AG04450 (cell line): Measurements from ENCODE around the gene RFTN1. TPM values are rescaled to one million over a fixed set of nuclear protein-coding genes. Genes with fewer than 3 reads are reported as not detected.

Source experiments
- CTCF ChIA-PET: fragments of 300-600, 350-600 bp; formaldehyde crosslinking; extraction: SDS; loops from one replicate; lab custom pipeline; 2022; ENCODE audit warnings: antibody characterized with exemption, inconsistent platforms; lab: Charles Lee
- POLR2A ChIA-PET: fragments of 350-600 bp; formaldehyde crosslinking; extraction: SDS; loops from one replicate; lab custom pipeline; 2021; ENCODE audit warnings: antibody characterized with exemption, inconsistent platforms; lab: Yijun Ruan, JAX
- DNase-seq: peaks from one replicate; pipeline ENCODE4 v3.0.0-alpha.2; 2011; ENCODE audit warnings: low read depth, low spot score
- H3K27ac ChIP-seq: one replicate; pipeline ENCODE4 v1.5.1; 2012; ENCODE audit warnings: low read depth, low read length, control low read depth
- H3K27me3 ChIP-seq: one replicate; pipeline ENCODE4 v1.6.0; 2012; ENCODE audit warnings: low read length; ENCODE audit not compliant: control insufficient read depth, insufficient read depth
- H3K4me3 ChIP-seq: 2 replicates; pipeline ENCODE4 v1.5.1; 2011; ENCODE audit warnings: mild to moderate bottlenecking, low read depth, low read length, control low read depth
- H3K9me3 ChIP-seq: 2 replicates; pipeline ENCODE4 v1.5.1; 2012; ENCODE audit warnings: low read length; ENCODE audit not compliant: control insufficient read depth, insufficient read depth
- polyA plus RNA-seq: library from polyadenylated mRNA; depleted of rRNA; stranded (reverse); fragments of >200 nt; gene quantifications from 2 replicates; pipeline ENCODE4 v1.2.3, GENCODE V29; 2011
- TF ChIP-seq, protein P1 (sequence below): IDR thresholded peaks from 2 replicates; pipeline ENCODE4 v1.5.1; 2011; ENCODE audit warnings: low read depth, low read length, control low read depth, inconsistent platforms

RFTN1 gene
- polyA plus RNA-seq, 1 experiment: 97.3 TPM

GRCh38 chr3:16472593-16472992, 40.9 kb downstream of the RFTN1 start:
- Histone ChIP-seq H3K9me3 (peaks cover 5% of the 10 kb centered on the region; the same call in 1 of the 2 replicates), H3K27me3 (no peaks in the 10 kb centered on the region), H3K4me3 (no peak overlapping the region), H3K27ac (no peak overlapping the region)
- ChIA-PET CTCF (no interaction called here), POLR2A (no interaction called here)
- TF ChIP-seq, protein P1, sequence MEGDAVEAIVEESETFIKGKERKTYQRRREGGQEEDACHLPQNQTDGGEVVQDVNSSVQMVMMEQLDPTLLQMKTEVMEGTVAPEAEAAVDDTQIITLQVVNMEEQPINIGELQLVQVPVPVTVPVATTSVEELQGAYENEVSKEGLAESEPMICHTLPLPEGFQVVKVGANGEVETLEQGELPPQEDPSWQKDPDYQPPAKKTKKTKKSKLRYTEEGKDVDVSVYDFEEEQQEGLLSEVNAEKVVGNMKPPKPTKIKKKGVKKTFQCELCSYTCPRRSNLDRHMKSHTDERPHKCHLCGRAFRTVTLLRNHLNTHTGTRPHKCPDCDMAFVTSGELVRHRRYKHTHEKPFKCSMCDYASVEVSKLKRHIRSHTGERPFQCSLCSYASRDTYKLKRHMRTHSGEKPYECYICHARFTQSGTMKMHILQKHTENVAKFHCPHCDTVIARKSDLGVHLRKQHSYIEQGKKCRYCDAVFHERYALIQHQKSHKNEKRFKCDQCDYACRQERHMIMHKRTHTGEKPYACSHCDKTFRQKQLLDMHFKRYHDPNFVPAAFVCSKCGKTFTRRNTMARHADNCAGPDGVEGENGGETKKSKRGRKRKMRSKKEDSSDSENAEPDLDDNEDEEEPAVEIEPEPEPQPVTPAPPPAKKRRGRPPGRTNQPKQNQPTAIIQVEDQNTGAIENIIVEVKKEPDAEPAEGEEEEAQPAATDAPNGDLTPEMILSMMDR: no peak
- DNase-seq: no peak

GRCh38 chr3:16471897-16472296, 41.6 kb downstream of the RFTN1 start:
- CTCF ChIA-PET: interaction anchor here (0.5 to 0.8 kb wide), 4 partner anchors 25 to 1042 kb away, joined by 3 to 4 read pairs (median 3); no protein-coding TSS in a partner anchor
- TF ChIP-seq, protein P1: no peak

DNA sequence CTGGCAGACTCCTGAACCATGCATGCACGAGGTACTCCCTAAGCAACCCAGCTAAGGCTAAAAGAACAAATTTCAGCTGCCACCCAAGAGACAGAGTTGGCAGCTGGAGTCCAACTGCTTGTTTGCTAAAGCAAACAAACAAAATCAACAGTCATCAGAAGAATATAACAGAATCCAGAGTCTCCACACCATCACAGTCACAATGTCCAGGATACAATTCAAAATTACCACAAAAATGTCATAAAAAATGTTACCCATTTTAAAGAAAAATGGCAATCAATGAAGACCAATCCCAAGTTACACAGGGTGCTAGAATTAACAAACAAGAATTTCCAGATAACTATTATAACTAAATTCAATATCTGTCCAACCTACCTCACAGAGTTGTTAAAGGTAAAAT, 42.9 kb downstream of the RFTN1 start:
- no peak overlapping the region for H3K27ac ChIP-seq
- no peaks in the 10 kb centered on the region for H3K27me3 ChIP-seq
- TF ChIP-seq, protein P1: no peak
- peaks cover 5% of the 10 kb centered on the region; the same call in 1 of the 2 replicates for H3K9me3 ChIP-seq
- DNase-seq: no peak
- no peak overlapping the region for H3K4me3 ChIP-seq
- ChIA-PET POLR2A (no interaction called here), CTCF (no interaction called here)

More at GRCh38 chr3:16471897-16472296, 41.6 kb downstream of the RFTN1 start:
- H3K4me3 ChIP-seq: no peak overlapping the region
- POLR2A ChIA-PET: no interaction called here
- no peak overlapping the region for H3K27ac ChIP-seq
- H3K9me3 ChIP-seq: peaks cover 5% of the 10 kb centered on the region; the same call in 1 of the 2 replicates
- no peaks in the 10 kb centered on the region for H3K27me3 ChIP-seq
- DNase-seq: no peak

- TF ChIP-seq, protein P1: no peak
- Histone ChIP-seq H3K4me3 (no peak overlapping the region), H3K9me3 (peaks cover 5% of the 10 kb centered on the region; the same call in 1 of the 2 replicates), H3K27ac (no peak overlapping the region), H3K27me3 (no peaks in the 10 kb centered on the region)
- DNase-seq: no peak
- ChIA-PET CTCF (no interaction called here), POLR2A (no interaction called here)
Observed at GRCh38 chr3:16468336-16469098, 45.0 kb downstream of the RFTN1 start.

- Histone ChIP-seq H3K4me3 (no peak overlapping the region), H3K9me3 (peaks cover 5% of the 10 kb centered on the region; the same call in 1 of the 2 replicates), H3K27me3 (no peaks in the 10 kb centered on the region), H3K27ac (no peak overlapping the region)
- TF ChIP-seq, protein P1: no peak
- no peak for DNase-seq
- POLR2A ChIA-PET: no interaction called here
- CTCF ChIA-PET: no interaction called here
Observed at GRCh38 chr3:16468002-16468335, 45.5 kb downstream of the RFTN1 start.
